Smooth muscle cell (in vitro differentiated cells): ENCODE results near the gene PSMB11. TPM values are rescaled to one million over a fixed set of nuclear protein-coding genes. Genes with fewer than 3 reads are reported as not detected.
"Not testable (repeated sequence)": the region's sequence is repeated elsewhere in the genome, so short reads cannot be mapped to it uniquely, and the experiment has no call there.

Source experiments
- DNase-seq: peaks from one replicate; lab custom pipeline; 2025; ENCODE audit not compliant: unreplicated experiment; lab: John Stamatoyannopoulos, UW
- H2AFZ ChIP-seq: fragments of 200-600 bp; sonication (generic); 2 replicates; pipeline ENCODE4 v1.6.0; 2016; ENCODE audit warnings: antibody characterized with exemption, low read depth, mild to moderate bottlenecking
- H3F3A ChIP-seq: fragments of 200-600 bp; sonication (generic); 2 replicates; pipeline ENCODE4 v1.6.0; 2017; ENCODE audit warnings: antibody characterized with exemption, low read depth
- H3K27ac ChIP-seq: fragments of 200-600 bp; sonication (generic); 2 replicates; pipeline ENCODE4 v1.5.1; 2016; ENCODE audit warnings: low read depth, mild to moderate bottlenecking
- H3K27me3 ChIP-seq: fragments of 200-600 bp; sonication (generic); 2 replicates; pipeline ENCODE4 v1.6.1; 2016; ENCODE audit warnings: low read depth, mild to moderate bottlenecking
- H3K36me3 ChIP-seq: fragments of 200-600 bp; sonication (generic); 2 replicates; pipeline ENCODE4 v1.5.1; 2016; ENCODE audit warnings: low read depth
- H3K4me1 ChIP-seq: fragments of 200-600 bp; sonication (generic); 2 replicates; pipeline ENCODE4 v1.5.1; 2016; ENCODE audit warnings: low read depth
- H3K4me2 ChIP-seq: fragments of 200-600 bp; sonication (generic); 2 replicates; pipeline ENCODE4 v1.6.0; 2016; ENCODE audit warnings: mild to moderate bottlenecking
- H3K4me3 ChIP-seq: fragments of 200-600 bp; sonication (generic); 2 replicates; pipeline ENCODE4 v1.5.1; 2016; ENCODE audit warnings: mild to moderate bottlenecking
- H3K79me2 ChIP-seq: fragments of 200-600 bp; sonication (generic); 2 replicates; pipeline ENCODE4 v1.6.0; 2016; ENCODE audit warnings: low read depth, mild to moderate bottlenecking
- H3K9ac ChIP-seq: fragments of 200-600 bp; sonication (generic); 2 replicates; pipeline ENCODE4 v1.6.0; 2016; ENCODE audit warnings: low read depth
- H3K9me3 ChIP-seq: fragments of 200-600 bp; sonication (generic); replicated peaks from 2 replicates; pipeline ENCODE4 v1.5.1; 2016; ENCODE audit warnings: low read depth
- H4K20me1 ChIP-seq: fragments of 200-600 bp; sonication (generic); 2 replicates; pipeline ENCODE4 v1.6.0; 2016; ENCODE audit warnings: low read depth
- CTCF ChIP-seq: fragments of 200-600 bp; sonication (generic); IDR thresholded peaks from 2 replicates; pipeline ENCODE4 v1.5.1; 2017; ENCODE audit warnings: borderline replicate concordance, mild to moderate bottlenecking, antibody characterized with exemption; ENCODE audit not compliant: insufficient read depth, poor library complexity, severe bottlenecking
- WGBS: methylation state at CpG from one replicate; pipeline ENCODE4 v1.1.7; 2016; ENCODE audit warnings: low lambda C conversion rate; 5-methylcytosine and 5-hydroxymethylcytosine counted together
- polyA plus RNA-seq: library from polyadenylated mRNA; unstranded; fragments of >200 nt; fragmentation: Nextera tagmentation; extraction: Ambion mirVana; gene quantifications from 2 replicates; pipeline ENCODE4 v1.2.1, GENCODE V29; 2016
- total RNA-seq: library from RNA; depleted of rRNA; stranded (reverse); fragments of >200 nt; gene quantifications from 2 replicates; pipeline ENCODE4 v1.2.3, GENCODE V29; 2014

PSMB11 gene
- total and polyA plus RNA-seq, 2 experiments from 2014 or later = not detected

GRCh38 chr14:22998329-22999012, 43.5 kb upstream of the PSMB11 start:
- no peaks in the 10 kb centered on the region for H4K20me1 ChIP-seq
- no peak overlapping the region for H3K4me3 ChIP-seq
- H3K27me3 ChIP-seq = no peaks in the 10 kb centered on the region
- DNase-seq = no peak
- WGBS = 90% methylated on average over 16 of the region's 16 CpGs
- no peaks in the 10 kb centered on the region for H3K9me3 ChIP-seq
- H2AFZ ChIP-seq = no peak overlapping the region
- TF ChIP-seq CTCF = no peak
- peaks cover 7% of the 10 kb centered on the region for H3K4me1 ChIP-seq
- no peak overlapping the region for H3K4me2 ChIP-seq
- H3K27ac ChIP-seq = no peak overlapping the region
- no peaks in the 10 kb centered on the region for H3F3A ChIP-seq
- H3K79me2 ChIP-seq = no peaks in the 10 kb centered on the region
- H3K36me3 ChIP-seq = no peaks in the 10 kb centered on the region
- H3K9ac ChIP-seq = no peak overlapping the region

GRCh38 chr14:23000860-23001259, 41.2 kb upstream of the PSMB11 start:
- WGBS = 97% methylated on average over 2 of the region's 2 CpGs

GRCh38 chr14:23002592-23002991, 39.4 kb upstream of the PSMB11 start:
- Histone ChIP-seq H3K9ac (no peak overlapping the region), H3K4me2 (no peak overlapping the region), H3K36me3 (no peaks in the 10 kb centered on the region), H3K27ac (no peak overlapping the region), H4K20me1 (no peaks in the 10 kb centered on the region), H3K4me1 (peaks cover 11% of the 10 kb centered on the region), H3K9me3 (no peaks in the 10 kb centered on the region), H2AFZ (no peak overlapping the region), H3F3A (peaks cover 3% of the 10 kb centered on the region), H3K4me3 (no peak overlapping the region), H3K79me2 (no peaks in the 10 kb centered on the region), H3K27me3 (no peaks in the 10 kb centered on the region)
- WGBS = 100% methylated on average over 3 of the region's 3 CpGs
- TF ChIP-seq CTCF = no peak
- no peak for DNase-seq

More at GRCh38 chr14:23000860-23001259, 41.2 kb upstream of the PSMB11 start:
- Histone ChIP-seq H3K36me3 (no peaks in the 10 kb centered on the region), H3K27ac (no peak overlapping the region), H3K27me3 (no peaks in the 10 kb centered on the region), H3K79me2 (no peaks in the 10 kb centered on the region), H3F3A (peaks cover 1% of the 10 kb centered on the region), H3K9me3 (no peaks in the 10 kb centered on the region), H3K4me2 (no peak overlapping the region), H3K4me1 (peaks cover 1% of the 10 kb centered on the region), H2AFZ (no peak overlapping the region), H3K4me3 (no peak overlapping the region), H4K20me1 (no peaks in the 10 kb centered on the region), H3K9ac (no peak overlapping the region)
- no peak for DNase-seq
- TF ChIP-seq CTCF = no peak

- H3K4me2 ChIP-seq, H2AFZ ChIP-seq, H3K4me3 ChIP-seq, H3F3A ChIP-seq, H4K20me1 ChIP-seq, H3K36me3 ChIP-seq, H3K27me3 ChIP-seq, H3K9ac ChIP-seq, H3K27ac ChIP-seq, H3K79me2 ChIP-seq, H3K9me3 ChIP-seq, DNase-seq: not testable (repeated sequence)
- H3K4me1 ChIP-seq = peaks cover 11% of the 10 kb centered on the region
- 97% methylated on average over 4 of the region's 4 CpGs for WGBS
These were observed 37.7 kb upstream of the PSMB11 start for GRCh38 chr14:23004274-23004673.
